Heart left ventricle (tissue), 13 donors: ENCODE data around the gene JMJD7.

Source experiments
- POLR2A ChIP-seq, 2 donors: fragments of 450-650 bp; IDR thresholded peaks; one replicate each; pipeline ENCODE4 v1.6.1; 2017; ENCODE audit warnings: antibody characterized with exemption in 2 of 2, mild to moderate bottlenecking in 2 of 2, moderate library complexity in 2 of 2
- TF ChIP-seq, protein P1 (sequence below), 12 donors: fragments of 200-600 bp; sonication (generic) in 4 of 12; IDR thresholded peaks; one replicate each; pipeline versions ENCODE4 v1.5.0 to v1.8.0; 2018 to 2022; ENCODE audit warnings: antibody characterized with exemption in 12 of 12, mild to moderate bottlenecking in 5 of 12
- donor health status: ischemic (EF 13 %, LVEDD 7.1; RV severe dilation, severe dysfunction).
- donor health status: DM: no; HTN: yes; CAD: no.
- donor health status: DM: no; HTN: no; CAD: no.
- donor health status: ischemic (EF 25% LVEDD 6.9; RV normal size, moderate dysfunction).
- donor health status: ischemic (EF 25% LVEDD 5.7; RV mildly dilated, moderate dysfunction).
- donor health status: ischemic (EF 35%, LVEDD 5.7; RV mildly dilated, moderate dysfunction).
- donor health status: nonischemic (EF 11% LVEDD 7.7; RV severe dilation, severe dysfunction).
- donor health status: DM: yes; HTN: yes; CAD: no.
- donor health status: PGD.
- donor health status: ischemic (EF 29% LVEDD 5.4; RV normal size, mild dysfunction).
- donor health status: nonischemic (EF 23%, LVEDD 6.1; RV moderate dilation, normal function).

DNA sequence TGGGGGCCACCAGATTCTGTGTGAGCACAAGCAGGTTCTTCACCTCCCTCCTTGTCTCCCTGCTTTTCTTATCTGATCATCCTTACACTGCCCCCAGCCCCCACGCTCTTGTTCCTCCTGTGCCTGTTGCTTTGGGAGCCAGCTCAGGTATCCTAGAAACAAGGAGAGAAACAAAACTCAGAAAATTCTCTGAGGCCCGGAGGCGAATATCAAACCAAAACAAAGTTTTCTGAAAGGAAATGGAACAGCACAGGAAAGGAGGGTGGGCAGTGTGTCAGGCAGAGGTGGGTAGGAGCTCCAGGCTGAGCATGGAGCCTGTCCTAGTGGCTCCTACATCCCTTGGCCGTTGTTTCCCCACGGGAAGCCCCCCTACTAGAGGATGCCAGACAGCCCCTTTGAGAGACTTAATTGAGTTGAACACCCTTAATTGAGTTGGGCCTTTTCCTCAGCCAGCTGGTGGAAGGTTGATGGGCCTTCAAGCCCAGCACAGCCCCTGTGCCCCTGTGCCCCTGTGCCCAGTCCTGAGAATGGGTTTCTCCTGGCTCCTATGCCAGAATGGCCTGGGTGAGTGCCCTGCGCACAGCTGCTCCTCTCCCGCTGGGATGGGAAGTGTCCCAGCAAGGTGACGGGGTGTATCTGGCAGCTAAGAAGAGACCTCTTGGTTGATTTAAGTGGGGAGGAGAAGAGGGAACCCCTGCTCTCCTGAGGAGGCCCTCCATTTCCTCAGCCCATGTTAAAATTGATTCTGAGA, 22.8 kb upstream of the JMJD7 start:
- TF ChIP-seq, protein P1, sequence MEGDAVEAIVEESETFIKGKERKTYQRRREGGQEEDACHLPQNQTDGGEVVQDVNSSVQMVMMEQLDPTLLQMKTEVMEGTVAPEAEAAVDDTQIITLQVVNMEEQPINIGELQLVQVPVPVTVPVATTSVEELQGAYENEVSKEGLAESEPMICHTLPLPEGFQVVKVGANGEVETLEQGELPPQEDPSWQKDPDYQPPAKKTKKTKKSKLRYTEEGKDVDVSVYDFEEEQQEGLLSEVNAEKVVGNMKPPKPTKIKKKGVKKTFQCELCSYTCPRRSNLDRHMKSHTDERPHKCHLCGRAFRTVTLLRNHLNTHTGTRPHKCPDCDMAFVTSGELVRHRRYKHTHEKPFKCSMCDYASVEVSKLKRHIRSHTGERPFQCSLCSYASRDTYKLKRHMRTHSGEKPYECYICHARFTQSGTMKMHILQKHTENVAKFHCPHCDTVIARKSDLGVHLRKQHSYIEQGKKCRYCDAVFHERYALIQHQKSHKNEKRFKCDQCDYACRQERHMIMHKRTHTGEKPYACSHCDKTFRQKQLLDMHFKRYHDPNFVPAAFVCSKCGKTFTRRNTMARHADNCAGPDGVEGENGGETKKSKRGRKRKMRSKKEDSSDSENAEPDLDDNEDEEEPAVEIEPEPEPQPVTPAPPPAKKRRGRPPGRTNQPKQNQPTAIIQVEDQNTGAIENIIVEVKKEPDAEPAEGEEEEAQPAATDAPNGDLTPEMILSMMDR (IDR thresholded peaks at IDR 0.05), result no peak
- no peak for TF ChIP-seq POLR2A (IDR thresholded peaks at IDR 0.05)
